HepG2 (cell line): ENCODE data around the gene DUSP16. TPM values are rescaled to one million over a fixed set of nuclear protein-coding genes. Genes with fewer than 3 reads are reported as not detected.

Source experiments
- BRCA1 ChIP-seq: sonication (generic); formaldehyde crosslinking; IDR thresholded peaks from 2 replicates; pipeline ENCODE4 v1.4.0; 2020; ENCODE audit warnings: missing genetic modification reagents
- ELF3 ChIP-seq: IDR thresholded peaks from 2 replicates; pipeline ENCODE4 v1.6.1; 2016; ENCODE audit warnings: missing genetic modification reagents, missing compliant biosample characterization
- ISL2 ChIP-seq: sonication (generic); formaldehyde crosslinking; IDR thresholded peaks from 2 replicates; pipeline ENCODE4 v1.5.0; 2020; ENCODE audit warnings: missing genetic modification reagents
- ISX ChIP-seq: sonication (generic); formaldehyde crosslinking; conservative IDR thresholded peaks from 2 replicates; pipeline ENCODE4 v1.5.0; 2020; ENCODE audit warnings: missing genetic modification reagents
- KLF6 ChIP-seq: IDR thresholded peaks from 2 replicates; pipeline ENCODE4 v1.8.0; 2016; ENCODE audit warnings: missing biosample characterization, missing genetic modification reagents
- NR2C2 ChIP-seq: sonication (generic); formaldehyde crosslinking; IDR thresholded peaks from 2 replicates; pipeline ENCODE4 v1.4.0; 2020; ENCODE audit warnings: missing genetic modification reagents, mild to moderate bottlenecking, moderate library complexity, borderline replicate concordance
- PCBP1 ChIP-seq: fragments of 200-400 bp; formaldehyde crosslinking; IDR thresholded peaks from 2 replicates; pipeline ENCODE4 v1.6.1; 2017; ENCODE audit warnings: mild to moderate bottlenecking, low read depth, low read length, borderline replicate concordance
- SOX5 ChIP-seq: IDR thresholded peaks from 2 replicates; pipeline ENCODE4 v1.6.1; 2016; ENCODE audit warnings: borderline replicate concordance
- SP5 ChIP-seq: IDR thresholded peaks from 2 replicates; pipeline ENCODE4 v1.6.1; 2016; ENCODE audit warnings: low read depth, borderline replicate concordance
- TBL1XR1 ChIP-seq: fragments of 150-350 bp; IDR thresholded peaks from 2 replicates; pipeline ENCODE4 v1.6.1; 2014; ENCODE audit warnings: borderline replicate concordance, low read length; ENCODE audit not compliant: partially characterized antibody
- ZNF124 ChIP-seq: sonication (generic); formaldehyde crosslinking; IDR thresholded peaks from 2 replicates; pipeline ENCODE4 v1.4.0; 2020; ENCODE audit warnings: missing genetic modification reagents
- ZNF350 ChIP-seq: sonication (generic); formaldehyde crosslinking; IDR thresholded peaks from 2 replicates; pipeline ENCODE4 v1.4.0; 2020; ENCODE audit warnings: mild to moderate bottlenecking, low read depth, missing genetic modification reagents, borderline replicate concordance
- polyA plus RNA-seq, 8 experiments: library from polyadenylated mRNA; depleted of rRNA in 3 of 8; stranded (reverse) in 7 of 8; unstranded in 1 of 8; fragments of >200 nt; fragmentation: Illumina TruSeq in 4 of 8; extraction: Trizol in 4 of 8; gene quantifications; 2 replicates each; pipeline versions ENCODE4 v1.2.1 to v1.2.3, GENCODE V29; 2011 to 2016; ENCODE audit warnings: low read depth in 4 of 8, missing spikeins in 1 of 8, mixed read lengths in 1 of 8; ENCODE audit not compliant: insufficient read depth in 1 of 8
- total RNA-seq, 5 experiments: library from RNA; depleted of rRNA; stranded (reverse); fragments of >200 nt; fragmentation: Illumina TruSeq; extraction: Trizol; gene quantifications; 2 replicates each; pipeline ENCODE4 v1.2.3, GENCODE V29; 2016; ENCODE audit warnings: low read depth in 1 of 5
- TF ChIP-seq, protein P1 (sequence below): sonication (generic); formaldehyde crosslinking; IDR thresholded peaks from 2 replicates; pipeline ENCODE4 v1.5.0; 2020; ENCODE audit warnings: mild to moderate bottlenecking, missing genetic modification reagents, borderline replicate concordance
- TF ChIP-seq, protein P2 (sequence below): IDR thresholded peaks from 2 replicates; pipeline ENCODE4 v1.4.0; 2020; ENCODE audit warnings: mild to moderate bottlenecking, missing genetic modification reagents
- TF ChIP-seq, protein P3 (sequence below): sonication (generic); formaldehyde crosslinking; IDR thresholded peaks from 2 replicates; pipeline ENCODE4 v1.9.0; 2021; ENCODE audit warnings: missing genetic modification reagents, borderline replicate concordance
- TF ChIP-seq, protein P4 (sequence below): sonication (generic); formaldehyde crosslinking; IDR thresholded peaks from 2 replicates; pipeline ENCODE4 v1.4.0; 2020; ENCODE audit warnings: missing genetic modification reagents
- TF ChIP-seq, protein P5 (sequence below): sonication (generic); formaldehyde crosslinking; IDR thresholded peaks from 2 replicates; pipeline ENCODE4 v1.4.0; 2020; ENCODE audit warnings: low read depth, mild to moderate bottlenecking, missing genetic modification reagents

DUSP16 gene
- total and polyA plus RNA-seq, 2 of the 13 experiments (the other 11 are each of a cell fraction or from before 2014, with no cell fraction given): 45.7 to 46.6 TPM

DNA sequence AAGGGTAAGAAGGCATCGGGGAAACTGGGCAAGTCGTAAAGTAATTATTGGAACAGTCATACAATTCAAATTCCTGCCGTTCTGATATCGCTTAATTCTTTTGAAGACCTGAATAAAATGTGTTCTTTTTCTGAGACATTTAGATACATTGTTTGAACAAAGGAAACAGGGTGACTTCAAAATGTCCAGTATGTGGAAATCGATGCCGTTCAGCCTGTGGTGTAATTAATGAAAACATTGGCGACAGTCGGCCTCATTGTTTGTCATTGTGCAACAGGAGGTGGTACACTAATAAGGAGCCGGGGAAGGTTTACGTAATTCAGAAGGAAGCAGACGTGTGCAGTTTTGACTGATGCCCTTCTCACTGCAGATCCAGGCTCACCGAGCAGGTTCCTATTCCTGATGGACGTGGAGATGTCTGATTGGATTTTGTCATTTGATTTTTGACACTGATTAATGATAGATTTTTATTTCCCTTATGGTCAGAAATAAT lies 113.1 kb downstream of the DUSP16 start (continued):
- TF ChIP-seq, protein P1, sequence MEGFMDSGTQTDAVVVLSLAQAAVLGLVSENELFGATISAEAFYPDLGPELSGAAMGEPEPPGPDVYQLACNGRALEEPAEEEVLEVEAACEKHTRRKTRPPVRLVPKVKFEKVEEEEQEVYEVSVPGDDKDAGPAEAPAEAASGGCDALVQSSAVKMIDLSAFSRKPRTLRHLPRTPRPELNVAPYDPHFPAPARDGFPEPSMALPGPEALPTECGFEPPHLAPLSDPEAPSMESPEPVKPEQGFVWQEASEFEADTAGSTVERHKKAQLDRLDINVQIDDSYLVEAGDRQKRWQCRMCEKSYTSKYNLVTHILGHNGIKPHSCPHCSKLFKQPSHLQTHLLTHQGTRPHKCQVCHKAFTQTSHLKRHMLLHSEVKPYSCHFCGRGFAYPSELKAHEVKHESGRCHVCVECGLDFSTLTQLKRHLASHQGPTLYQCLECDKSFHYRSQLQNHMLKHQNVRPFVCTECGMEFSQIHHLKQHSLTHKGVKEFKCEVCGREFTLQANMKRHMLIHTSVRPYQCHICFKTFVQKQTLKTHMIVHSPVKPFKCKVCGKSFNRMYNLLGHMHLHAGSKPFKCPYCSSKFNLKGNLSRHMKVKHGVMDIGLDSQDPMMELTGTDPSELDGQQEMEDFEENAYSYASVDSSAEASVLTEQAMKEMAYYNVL (CRISPR knock-in tag): peak; percentile 88; the same call in 1 of the 2 replicates
- TF ChIP-seq, protein P2, sequence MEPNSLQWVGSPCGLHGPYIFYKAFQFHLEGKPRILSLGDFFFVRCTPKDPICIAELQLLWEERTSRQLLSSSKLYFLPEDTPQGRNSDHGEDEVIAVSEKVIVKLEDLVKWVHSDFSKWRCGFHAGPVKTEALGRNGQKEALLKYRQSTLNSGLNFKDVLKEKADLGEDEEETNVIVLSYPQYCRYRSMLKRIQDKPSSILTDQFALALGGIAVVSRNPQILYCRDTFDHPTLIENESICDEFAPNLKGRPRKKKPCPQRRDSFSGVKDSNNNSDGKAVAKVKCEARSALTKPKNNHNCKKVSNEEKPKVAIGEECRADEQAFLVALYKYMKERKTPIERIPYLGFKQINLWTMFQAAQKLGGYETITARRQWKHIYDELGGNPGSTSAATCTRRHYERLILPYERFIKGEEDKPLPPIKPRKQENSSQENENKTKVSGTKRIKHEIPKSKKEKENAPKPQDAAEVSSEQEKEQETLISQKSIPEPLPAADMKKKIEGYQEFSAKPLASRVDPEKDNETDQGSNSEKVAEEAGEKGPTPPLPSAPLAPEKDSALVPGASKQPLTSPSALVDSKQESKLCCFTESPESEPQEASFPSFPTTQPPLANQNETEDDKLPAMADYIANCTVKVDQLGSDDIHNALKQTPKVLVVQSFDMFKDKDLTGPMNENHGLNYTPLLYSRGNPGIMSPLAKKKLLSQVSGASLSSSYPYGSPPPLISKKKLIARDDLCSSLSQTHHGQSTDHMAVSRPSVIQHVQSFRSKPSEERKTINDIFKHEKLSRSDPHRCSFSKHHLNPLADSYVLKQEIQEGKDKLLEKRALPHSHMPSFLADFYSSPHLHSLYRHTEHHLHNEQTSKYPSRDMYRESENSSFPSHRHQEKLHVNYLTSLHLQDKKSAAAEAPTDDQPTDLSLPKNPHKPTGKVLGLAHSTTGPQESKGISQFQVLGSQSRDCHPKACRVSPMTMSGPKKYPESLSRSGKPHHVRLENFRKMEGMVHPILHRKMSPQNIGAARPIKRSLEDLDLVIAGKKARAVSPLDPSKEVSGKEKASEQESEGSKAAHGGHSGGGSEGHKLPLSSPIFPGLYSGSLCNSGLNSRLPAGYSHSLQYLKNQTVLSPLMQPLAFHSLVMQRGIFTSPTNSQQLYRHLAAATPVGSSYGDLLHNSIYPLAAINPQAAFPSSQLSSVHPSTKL (CRISPR knock-in tag): peak; percentile 99
- TF ChIP-seq BRCA1 (CRISPR knock-in tag) (0 out of 2 replicates have a peak, but pooled peaks have one; percentile 42), NR2C2 (0 out of 2 replicates have a peak, but pooled peaks have one; percentile 58), KLF6 (CRISPR knock-in tag) (peak; percentile 72), ISL2 (CRISPR knock-in tag) (peak; percentile 99), ELF3 (peak; percentile 98), PCBP1 (no peak), SP5 (CRISPR knock-in tag) (peak; percentile 90; the same call in 1 of the 2 replicates), ZNF350 (CRISPR knock-in tag) (no peak), SOX5 (CRISPR knock-in tag) (peak; percentile 99), TBL1XR1 (peak; percentile 84), ISX (CRISPR knock-in tag) (0 out of 2 replicates have a peak, but pooled peaks have one; percentile 17), ZNF124 (CRISPR knock-in tag) (peak; percentile 82; the same call in 1 of the 2 replicates)
- TF ChIP-seq, protein P3, sequence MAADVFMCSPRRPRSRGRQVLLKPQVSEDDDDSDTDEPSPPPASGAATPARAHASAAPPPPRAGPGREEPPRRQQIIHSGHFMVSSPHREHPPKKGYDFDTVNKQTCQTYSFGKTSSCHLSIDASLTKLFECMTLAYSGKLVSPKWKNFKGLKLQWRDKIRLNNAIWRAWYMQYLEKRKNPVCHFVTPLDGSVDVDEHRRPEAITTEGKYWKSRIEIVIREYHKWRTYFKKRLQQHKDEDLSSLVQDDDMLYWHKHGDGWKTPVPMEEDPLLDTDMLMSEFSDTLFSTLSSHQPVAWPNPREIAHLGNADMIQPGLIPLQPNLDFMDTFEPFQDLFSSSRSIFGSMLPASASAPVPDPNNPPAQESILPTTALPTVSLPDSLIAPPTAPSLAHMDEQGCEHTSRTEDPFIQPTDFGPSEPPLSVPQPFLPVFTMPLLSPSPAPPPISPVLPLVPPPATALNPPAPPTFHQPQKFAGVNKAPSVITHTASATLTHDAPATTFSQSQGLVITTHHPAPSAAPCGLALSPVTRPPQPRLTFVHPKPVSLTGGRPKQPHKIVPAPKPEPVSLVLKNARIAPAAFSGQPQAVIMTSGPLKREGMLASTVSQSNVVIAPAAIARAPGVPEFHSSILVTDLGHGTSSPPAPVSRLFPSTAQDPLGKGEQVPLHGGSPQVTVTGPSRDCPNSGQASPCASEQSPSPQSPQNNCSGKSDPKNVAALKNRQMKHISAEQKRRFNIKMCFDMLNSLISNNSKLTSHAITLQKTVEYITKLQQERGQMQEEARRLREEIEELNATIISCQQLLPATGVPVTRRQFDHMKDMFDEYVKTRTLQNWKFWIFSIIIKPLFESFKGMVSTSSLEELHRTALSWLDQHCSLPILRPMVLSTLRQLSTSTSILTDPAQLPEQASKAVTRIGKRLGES: no peak
- TF ChIP-seq, protein P4, sequence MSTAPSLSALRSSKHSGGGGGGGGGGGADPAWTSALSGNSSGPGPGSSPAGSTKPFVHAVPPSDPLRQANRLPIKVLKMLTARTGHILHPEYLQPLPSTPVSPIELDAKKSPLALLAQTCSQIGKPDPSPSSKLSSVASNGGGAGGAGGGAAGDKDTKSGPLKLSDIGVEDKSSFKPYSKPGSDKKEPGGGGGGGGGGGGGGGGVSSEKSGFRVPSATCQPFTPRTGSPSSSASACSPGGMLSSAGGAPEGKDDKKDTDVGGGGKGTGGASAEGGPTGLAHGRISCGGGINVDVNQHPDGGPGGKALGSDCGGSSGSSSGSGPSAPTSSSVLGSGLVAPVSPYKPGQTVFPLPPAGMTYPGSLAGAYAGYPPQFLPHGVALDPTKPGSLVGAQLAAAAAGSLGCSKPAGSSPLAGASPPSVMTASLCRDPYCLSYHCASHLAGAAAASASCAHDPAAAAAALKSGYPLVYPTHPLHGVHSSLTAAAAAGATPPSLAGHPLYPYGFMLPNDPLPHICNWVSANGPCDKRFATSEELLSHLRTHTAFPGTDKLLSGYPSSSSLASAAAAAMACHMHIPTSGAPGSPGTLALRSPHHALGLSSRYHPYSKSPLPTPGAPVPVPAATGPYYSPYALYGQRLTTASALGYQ (CRISPR knock-in tag): peak; percentile 94
- TF ChIP-seq, protein P5, sequence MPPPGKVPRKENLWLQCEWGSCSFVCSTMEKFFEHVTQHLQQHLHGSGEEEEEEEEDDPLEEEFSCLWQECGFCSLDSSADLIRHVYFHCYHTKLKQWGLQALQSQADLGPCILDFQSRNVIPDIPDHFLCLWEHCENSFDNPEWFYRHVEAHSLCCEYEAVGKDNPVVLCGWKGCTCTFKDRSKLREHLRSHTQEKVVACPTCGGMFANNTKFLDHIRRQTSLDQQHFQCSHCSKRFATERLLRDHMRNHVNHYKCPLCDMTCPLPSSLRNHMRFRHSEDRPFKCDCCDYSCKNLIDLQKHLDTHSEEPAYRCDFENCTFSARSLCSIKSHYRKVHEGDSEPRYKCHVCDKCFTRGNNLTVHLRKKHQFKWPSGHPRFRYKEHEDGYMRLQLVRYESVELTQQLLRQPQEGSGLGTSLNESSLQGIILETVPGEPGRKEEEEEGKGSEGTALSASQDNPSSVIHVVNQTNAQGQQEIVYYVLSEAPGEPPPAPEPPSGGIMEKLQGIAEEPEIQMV (CRISPR knock-in tag): no peak
